Measurements from ENCODE around the gene KITLG.
"Not testable (repeated sequence)": the region's sequence is repeated elsewhere in the genome, so short reads cannot be mapped to it uniquely, and the experiment has no call there.

The KITLG gene, protein sequence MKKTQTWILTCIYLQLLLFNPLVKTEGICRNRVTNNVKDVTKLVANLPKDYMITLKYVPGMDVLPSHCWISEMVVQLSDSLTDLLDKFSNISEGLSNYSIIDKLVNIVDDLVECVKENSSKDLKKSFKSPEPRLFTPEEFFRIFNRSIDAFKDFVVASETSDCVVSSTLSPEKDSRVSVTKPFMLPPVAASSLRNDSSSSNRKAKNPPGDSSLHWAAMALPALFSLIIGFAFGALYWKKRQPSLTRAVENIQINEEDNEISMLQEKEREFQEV

GRCh38 chr12:88580051-88580871 is at the start of gene KITLG:
Gene KITLG (minus strand): TSS chr12:88580471. CDS start chr12:88580278, 193 bp downstream.
- Histone ChIP-seq H3K9ac (ENCODE audit: low read length) (peak within 1 kb of the TSS; percentile 15; the same call in 1 of the 2 replicates), H3K4me1 (ENCODE audit: low read length) (no peaks in the 10 kb centered on the region), H3K4me2 (ENCODE audit: low read depth, low read length) (peak within 1 kb of the TSS; percentile 95)

DNA sequence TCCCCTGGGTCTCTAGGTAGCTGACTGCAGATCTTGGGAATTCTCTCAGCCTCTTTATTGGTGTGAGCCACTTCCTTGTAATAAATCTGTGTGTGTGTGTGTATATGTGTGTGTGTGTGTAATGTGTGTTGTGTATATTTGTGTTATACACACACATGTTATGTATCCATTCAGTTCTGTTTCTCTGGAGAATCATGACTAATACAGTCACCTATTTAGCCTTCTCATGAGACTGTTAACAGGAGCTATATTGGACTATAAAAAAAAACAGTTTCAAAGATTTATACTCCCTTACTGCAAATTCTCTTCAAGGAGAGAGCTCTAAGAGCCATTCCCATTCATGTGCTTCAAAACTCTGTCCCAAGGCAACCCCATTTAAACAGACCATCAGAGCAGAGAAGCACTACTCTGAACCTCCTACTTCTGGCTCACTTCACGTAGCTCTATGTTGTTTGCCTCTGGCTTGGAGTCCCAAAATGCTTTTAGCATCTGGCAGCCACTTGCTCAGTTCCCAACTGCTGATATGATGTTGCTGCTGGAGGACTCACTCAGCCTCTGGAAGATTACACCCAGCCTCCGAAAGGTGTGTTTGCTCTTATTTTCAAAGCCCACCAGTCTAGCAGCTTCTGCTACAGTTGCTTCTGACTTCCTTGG is 48.7 kb upstream of the KITLG start:
- Histone ChIP-seq H3K9ac (ENCODE audit: low read length) (no peak overlapping the region), H3K4me2 (ENCODE audit: low read depth, low read length) (no peak overlapping the region), H3K9me2 (replicated peaks; ENCODE audit: insufficient read depth, low read length) (no peaks in the 10 kb centered on the region), H2AFZ (ENCODE audit: low read length) (no peak overlapping the region), H3K79me2 (ENCODE audit: low read length) (no peaks in the 10 kb centered on the region), H3K27me3 (replicated peaks; ENCODE audit: insufficient read depth, low read length) (no peaks in the 10 kb centered on the region), H4K20me1 (ENCODE audit: insufficient read depth, low read length) (no peaks in the 10 kb centered on the region), H3K27ac (ENCODE audit: low read length) (no peak overlapping the region), H3K36me3 (replicated peaks; ENCODE audit: insufficient read depth, low read length) (no peaks in the 10 kb centered on the region), H3F3A (ENCODE audit: insufficient read depth, low read length) (no peaks in the 10 kb centered on the region), H3K4me3 (ENCODE audit: low read length) (no peak overlapping the region), H3K4me1 (ENCODE audit: low read length) (no peaks in the 10 kb centered on the region), H3K9me3 (replicated peaks; ENCODE audit: insufficient read depth, low read length) (no peaks in the 10 kb centered on the region)
- TF ChIP-seq EZH2phosphoT487 (IDR thresholded peaks at IDR 0.05; ENCODE audit: low read length) = no peak
- no peak for TF ChIP-seq EZH2 (optimal IDR thresholded peaks at IDR 0.05; ENCODE audit: low read depth, low read length)
- TF ChIP-seq, protein P1, sequence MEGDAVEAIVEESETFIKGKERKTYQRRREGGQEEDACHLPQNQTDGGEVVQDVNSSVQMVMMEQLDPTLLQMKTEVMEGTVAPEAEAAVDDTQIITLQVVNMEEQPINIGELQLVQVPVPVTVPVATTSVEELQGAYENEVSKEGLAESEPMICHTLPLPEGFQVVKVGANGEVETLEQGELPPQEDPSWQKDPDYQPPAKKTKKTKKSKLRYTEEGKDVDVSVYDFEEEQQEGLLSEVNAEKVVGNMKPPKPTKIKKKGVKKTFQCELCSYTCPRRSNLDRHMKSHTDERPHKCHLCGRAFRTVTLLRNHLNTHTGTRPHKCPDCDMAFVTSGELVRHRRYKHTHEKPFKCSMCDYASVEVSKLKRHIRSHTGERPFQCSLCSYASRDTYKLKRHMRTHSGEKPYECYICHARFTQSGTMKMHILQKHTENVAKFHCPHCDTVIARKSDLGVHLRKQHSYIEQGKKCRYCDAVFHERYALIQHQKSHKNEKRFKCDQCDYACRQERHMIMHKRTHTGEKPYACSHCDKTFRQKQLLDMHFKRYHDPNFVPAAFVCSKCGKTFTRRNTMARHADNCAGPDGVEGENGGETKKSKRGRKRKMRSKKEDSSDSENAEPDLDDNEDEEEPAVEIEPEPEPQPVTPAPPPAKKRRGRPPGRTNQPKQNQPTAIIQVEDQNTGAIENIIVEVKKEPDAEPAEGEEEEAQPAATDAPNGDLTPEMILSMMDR (IDR thresholded peaks at IDR 0.05; ENCODE audit: low read length) = no peak
- DNase-seq = no peak

More at GRCh38 chr12:88580051-88580871, at the start of gene KITLG:
- Histone ChIP-seq H3F3A (ENCODE audit: insufficient read depth, low read length) (no peaks in the 10 kb centered on the region), H3K27me3 (replicated peaks; ENCODE audit: insufficient read depth, low read length) (no peaks in the 10 kb centered on the region), H3K27ac (ENCODE audit: low read length) (no peak within 1 kb of the TSS), H2AFZ (ENCODE audit: low read length) (peak within 1 kb of the TSS; percentile 63), H3K36me3 (replicated peaks; ENCODE audit: insufficient read depth, low read length) (no peaks in the 10 kb centered on the region), H3K9me2 (replicated peaks; ENCODE audit: insufficient read depth, low read length) (no peaks in the 10 kb centered on the region), H3K9me3 (replicated peaks; ENCODE audit: insufficient read depth, low read length) (no peaks in the 10 kb centered on the region), H4K20me1 (ENCODE audit: insufficient read depth, low read length) (no peaks in the 10 kb centered on the region), H3K79me2 (ENCODE audit: low read length) (no peaks in the 10 kb centered on the region), H3K4me3 (ENCODE audit: low read length) (peak within 1 kb of the TSS; percentile 64)
- TF ChIP-seq EZH2 (optimal IDR thresholded peaks at IDR 0.05; ENCODE audit: low read depth, low read length) (no peak), EZH2phosphoT487 (IDR thresholded peaks at IDR 0.05; ENCODE audit: low read length) (no peak)
- TF ChIP-seq, protein P1 (IDR thresholded peaks at IDR 0.05; ENCODE audit: low read length) = peak; percentile 9; the same call in 1 of the 2 replicates
- peak; percentile 70 for DNase-seq

DNA sequence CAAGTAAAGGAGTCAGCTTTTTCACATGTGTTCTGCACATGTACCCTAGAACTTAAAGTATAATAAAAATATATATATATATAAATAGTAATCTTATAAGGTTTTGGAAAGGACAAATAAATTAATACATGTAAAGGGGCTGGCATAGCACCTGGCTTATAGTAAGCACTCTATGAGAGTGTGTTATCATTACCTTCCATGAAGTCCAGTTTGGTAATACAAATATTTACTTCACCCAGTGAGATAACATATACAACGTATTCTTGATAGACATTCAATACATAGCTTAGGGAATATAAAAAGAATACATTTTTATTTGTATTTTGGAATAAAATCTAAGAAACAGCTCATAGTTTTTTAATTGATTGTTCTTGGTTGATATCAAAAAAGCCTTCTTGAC is 47.8 kb upstream of the KITLG start:
- H3K36me3 ChIP-seq (replicated peaks; ENCODE audit: insufficient read depth, low read length); H3K9me2 ChIP-seq (replicated peaks; ENCODE audit: insufficient read depth, low read length); H2AFZ ChIP-seq (ENCODE audit: low read length); H3K9me3 ChIP-seq (replicated peaks; ENCODE audit: insufficient read depth, low read length); H3K4me2 ChIP-seq (ENCODE audit: low read depth, low read length); H3F3A ChIP-seq (ENCODE audit: insufficient read depth, low read length); H3K27ac ChIP-seq (ENCODE audit: low read length); H3K27me3 ChIP-seq (replicated peaks; ENCODE audit: insufficient read depth, low read length); H3K4me1 ChIP-seq (ENCODE audit: low read length); H3K4me3 ChIP-seq (ENCODE audit: low read length); H3K79me2 ChIP-seq (ENCODE audit: low read length); H3K9ac ChIP-seq (ENCODE audit: low read length); H4K20me1 ChIP-seq (ENCODE audit: insufficient read depth, low read length); DNase-seq: not testable (repeated sequence)

Data from MM.1S (cell line).